Measurements from ENCODE around the gene NDUFA11. TPM values are rescaled to one million over a fixed set of nuclear protein-coding genes. Genes with fewer than 3 reads are reported as not detected.

The NDUFA11 gene
- total RNA-seq, 1 donor from 2014 or later: 217 TPM

DNA sequence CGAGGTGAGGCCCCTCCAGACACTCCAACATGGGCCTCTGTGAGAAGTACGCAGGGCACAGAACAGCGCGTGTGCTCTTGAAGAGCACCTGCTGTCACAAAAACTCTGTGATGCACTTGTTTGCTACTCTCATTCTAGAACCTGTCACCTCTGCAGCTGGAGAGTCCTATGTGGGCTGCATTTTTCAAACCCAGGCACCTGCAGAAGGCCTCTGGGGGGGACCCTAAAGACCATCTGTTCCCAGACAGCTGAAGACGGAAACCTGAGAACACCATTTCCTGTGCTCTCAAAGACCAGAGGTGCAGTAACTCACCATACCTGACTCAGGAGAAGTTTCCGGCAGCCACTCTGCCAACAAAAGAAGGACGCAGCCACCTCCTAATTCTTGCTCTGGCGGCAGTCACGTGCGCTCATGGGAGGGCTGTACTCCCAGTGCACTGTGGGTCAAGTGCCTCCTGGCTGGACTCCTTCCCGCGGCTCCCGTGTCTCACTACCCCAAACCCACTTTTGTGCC is 46.3 kb upstream of the NDUFA11 start:
- H3K27me3 Mint-ChIP-seq: no peaks in the 10 kb centered on the region
- H3K9me3 Mint-ChIP-seq (ENCODE audit: low read depth): no peaks in the 10 kb centered on the region
- DNase-seq (ENCODE audit: low spot score, unreplicated experiment): no peak
- peak overlapping the region; percentile 73 for H3K27ac Mint-ChIP-seq
- H3K36me3 Mint-ChIP-seq (ENCODE audit: insufficient read depth): peaks cover 7% of the 10 kb centered on the region
- H3K4me3 Mint-ChIP-seq (ENCODE audit: low read depth): no peak overlapping the region
- H3K4me1 Mint-ChIP-seq (ENCODE audit: low read depth): peaks cover 50% of the 10 kb centered on the region
- TF ChIP-seq, protein P1, sequence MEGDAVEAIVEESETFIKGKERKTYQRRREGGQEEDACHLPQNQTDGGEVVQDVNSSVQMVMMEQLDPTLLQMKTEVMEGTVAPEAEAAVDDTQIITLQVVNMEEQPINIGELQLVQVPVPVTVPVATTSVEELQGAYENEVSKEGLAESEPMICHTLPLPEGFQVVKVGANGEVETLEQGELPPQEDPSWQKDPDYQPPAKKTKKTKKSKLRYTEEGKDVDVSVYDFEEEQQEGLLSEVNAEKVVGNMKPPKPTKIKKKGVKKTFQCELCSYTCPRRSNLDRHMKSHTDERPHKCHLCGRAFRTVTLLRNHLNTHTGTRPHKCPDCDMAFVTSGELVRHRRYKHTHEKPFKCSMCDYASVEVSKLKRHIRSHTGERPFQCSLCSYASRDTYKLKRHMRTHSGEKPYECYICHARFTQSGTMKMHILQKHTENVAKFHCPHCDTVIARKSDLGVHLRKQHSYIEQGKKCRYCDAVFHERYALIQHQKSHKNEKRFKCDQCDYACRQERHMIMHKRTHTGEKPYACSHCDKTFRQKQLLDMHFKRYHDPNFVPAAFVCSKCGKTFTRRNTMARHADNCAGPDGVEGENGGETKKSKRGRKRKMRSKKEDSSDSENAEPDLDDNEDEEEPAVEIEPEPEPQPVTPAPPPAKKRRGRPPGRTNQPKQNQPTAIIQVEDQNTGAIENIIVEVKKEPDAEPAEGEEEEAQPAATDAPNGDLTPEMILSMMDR (IDR thresholded peaks at IDR 0.05; ENCODE audit: unreplicated experiment): no peak

DNA sequence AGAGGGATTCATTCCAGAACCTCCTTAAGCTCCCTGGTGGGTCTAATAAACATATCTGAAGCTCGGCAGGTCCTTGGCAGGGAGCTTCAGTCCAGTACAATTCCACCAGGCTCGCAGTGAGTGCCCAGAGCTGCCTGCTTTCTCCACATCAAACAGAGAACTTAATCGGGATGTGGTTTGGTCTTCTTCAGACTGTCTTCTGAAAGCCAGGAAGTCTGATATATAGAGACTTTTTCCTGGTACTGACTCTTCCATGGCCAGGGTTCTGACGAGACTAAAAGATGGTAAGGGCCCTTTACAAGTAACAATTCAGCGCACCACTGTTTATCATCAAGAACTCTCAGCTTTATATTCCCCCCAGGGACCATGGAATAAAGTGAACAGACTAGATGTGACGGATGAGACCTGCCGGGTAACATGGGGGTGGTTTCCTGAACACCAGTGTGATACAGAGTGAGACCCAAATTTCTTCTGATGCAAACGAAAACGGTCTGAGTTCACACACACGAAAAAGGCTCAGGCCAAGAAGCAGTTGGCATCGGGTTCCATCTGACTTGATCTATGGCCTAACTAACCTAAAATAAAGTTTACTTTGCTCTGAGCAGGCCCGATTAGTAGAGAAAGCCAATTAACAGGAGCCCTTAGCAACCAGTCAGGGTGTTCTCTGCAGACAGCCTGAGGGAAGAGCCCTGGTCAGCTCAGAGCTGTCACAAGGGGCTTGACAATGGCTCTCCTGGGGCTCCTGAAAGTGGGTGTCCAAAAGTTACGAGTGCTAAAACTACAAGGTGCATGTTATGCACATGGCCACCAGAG is 45.4 kb upstream of the NDUFA11 start:
- peaks cover 41% of the 10 kb centered on the region for H3K4me1 Mint-ChIP-seq (ENCODE audit: low read depth)
- no peaks in the 10 kb centered on the region for H3K27me3 Mint-ChIP-seq
- DNase-seq (ENCODE audit: low spot score, unreplicated experiment): no peak
- H3K36me3 Mint-ChIP-seq (ENCODE audit: insufficient read depth): peaks cover 7% of the 10 kb centered on the region
- H3K9me3 Mint-ChIP-seq (ENCODE audit: low read depth): no peaks in the 10 kb centered on the region
- TF ChIP-seq, protein P1 (IDR thresholded peaks at IDR 0.05; ENCODE audit: unreplicated experiment): no peak
- no peak overlapping the region for H3K4me3 Mint-ChIP-seq (ENCODE audit: low read depth)
- H3K27ac Mint-ChIP-seq: peak overlapping the region; percentile 73

DNA sequence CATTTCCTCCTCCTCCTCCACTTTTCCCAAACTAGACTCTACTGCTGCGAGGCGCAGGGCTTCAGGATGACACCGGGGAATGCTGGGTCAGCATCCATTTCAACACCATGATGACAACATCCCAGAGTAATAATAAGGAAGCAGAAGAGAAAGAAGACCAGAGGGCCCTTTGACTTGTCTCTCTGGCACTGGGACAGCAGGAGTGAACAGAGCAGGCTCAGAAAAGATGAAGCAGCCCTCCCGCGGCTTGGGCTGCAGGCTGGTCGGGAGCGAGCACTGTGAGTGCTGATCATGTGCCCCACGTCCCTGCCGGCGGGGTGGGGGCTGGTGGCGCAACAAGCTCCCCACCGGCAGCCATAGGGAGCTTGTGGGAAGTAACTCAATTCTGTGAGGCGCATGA is 43.8 kb upstream of the NDUFA11 start:
- Mint-ChIP-seq H3K27ac (peak overlapping the region; percentile 83), H3K4me1 (ENCODE audit: low read depth) (peaks cover 37% of the 10 kb centered on the region), H3K36me3 (ENCODE audit: insufficient read depth) (peaks cover 7% of the 10 kb centered on the region), H3K9me3 (ENCODE audit: low read depth) (no peaks in the 10 kb centered on the region), H3K27me3 (no peaks in the 10 kb centered on the region), H3K4me3 (ENCODE audit: low read depth) (no peak overlapping the region)
- TF ChIP-seq, protein P1 (IDR thresholded peaks at IDR 0.05; ENCODE audit: unreplicated experiment): no peak
- no peak for DNase-seq (ENCODE audit: low spot score, unreplicated experiment)

DNA sequence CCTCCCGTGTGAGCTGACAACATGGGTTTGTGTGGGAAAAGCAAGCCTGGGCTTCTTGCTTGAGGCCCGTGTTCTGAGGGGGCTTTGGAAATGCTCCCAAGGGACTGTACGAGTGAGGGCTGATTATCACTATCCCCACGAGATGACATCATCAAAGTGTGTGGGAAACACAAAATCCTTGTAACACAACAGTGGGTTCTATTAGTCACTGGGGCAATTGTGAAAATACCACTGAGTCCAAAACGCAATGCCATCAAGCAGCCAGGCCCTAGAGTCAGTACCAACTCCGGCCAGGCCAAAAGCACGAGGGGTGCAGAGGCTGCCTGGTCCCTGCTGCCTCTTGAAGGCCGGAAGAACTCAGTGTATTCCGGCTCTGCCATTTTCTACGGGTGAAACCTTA is 40.0 kb upstream of the NDUFA11 start:
- peak overlapping the region; percentile 13 for H3K27ac Mint-ChIP-seq

DNA sequence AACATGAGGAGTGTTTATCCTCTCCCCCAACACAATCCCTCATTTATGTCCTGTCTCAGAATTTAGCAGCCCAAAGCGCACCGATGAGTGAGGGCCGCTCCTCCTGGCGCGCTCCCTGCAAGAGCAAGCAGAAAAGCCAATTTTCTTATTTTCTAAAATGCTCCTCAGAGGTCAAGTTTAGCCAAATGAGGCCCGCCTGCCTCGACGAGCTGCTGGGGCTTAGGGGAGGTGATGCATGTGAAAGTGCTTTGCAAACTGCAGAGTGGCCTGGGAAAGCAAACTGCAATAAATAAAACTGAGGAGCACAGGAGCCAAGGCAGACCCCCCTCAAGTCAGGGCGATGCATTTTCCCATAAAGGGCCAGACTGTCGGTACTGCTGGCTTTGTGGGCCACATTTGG is 39.5 kb upstream of the NDUFA11 start:
- Mint-ChIP-seq H3K27ac (no peak overlapping the region), H3K4me3 (ENCODE audit: low read depth) (no peak overlapping the region), H3K9me3 (ENCODE audit: low read depth) (no peaks in the 10 kb centered on the region)

More for the DNA sequence above, 40.0 kb upstream of the NDUFA11 start:
- TF ChIP-seq, protein P1 (IDR thresholded peaks at IDR 0.05; ENCODE audit: unreplicated experiment): no peak
- Mint-ChIP-seq H3K9me3 (ENCODE audit: low read depth) (no peaks in the 10 kb centered on the region), H3K4me3 (ENCODE audit: low read depth) (no peak overlapping the region), H3K36me3 (ENCODE audit: insufficient read depth) (peaks cover 2% of the 10 kb centered on the region), H3K27me3 (no peaks in the 10 kb centered on the region), H3K4me1 (ENCODE audit: low read depth) (peaks cover 13% of the 10 kb centered on the region)
- no peak for DNase-seq (ENCODE audit: low spot score, unreplicated experiment)

More for the DNA sequence above, 39.5 kb upstream of the NDUFA11 start:
- TF ChIP-seq, protein P1 (IDR thresholded peaks at IDR 0.05; ENCODE audit: unreplicated experiment): no peak
- DNase-seq (ENCODE audit: low spot score, unreplicated experiment): no peak
- H3K27me3 Mint-ChIP-seq: no peaks in the 10 kb centered on the region
- H3K4me1 Mint-ChIP-seq (ENCODE audit: low read depth): peaks cover 9% of the 10 kb centered on the region
- peaks cover 2% of the 10 kb centered on the region for H3K36me3 Mint-ChIP-seq (ENCODE audit: insufficient read depth)
